22Rv1 (cell line): ENCODE results near the gene MELTF.

Source experiments
- H3K27ac ChIP-seq: fragments of 450-650 bp; 2 replicates; pipeline ENCODE4 v1.5.1; 2017
- CTCF ChIP-seq: fragments of 450-650 bp; IDR thresholded peaks from 2 replicates; pipeline ENCODE4 v1.5.1; 2017; ENCODE audit warnings: mild to moderate bottlenecking
- ZFX ChIP-seq: fragments of 450-650 bp; IDR thresholded peaks from 2 replicates; pipeline ENCODE4 v1.6.1; 2017; ENCODE audit warnings: antibody characterized with exemption, borderline replicate concordance

MELTF gene

GRCh38 chr3:196975349-196975748, 54.3 kb downstream of the MELTF start:
- no peak for TF ChIP-seq CTCF
- TF ChIP-seq ZFX, result no peak
- H3K27ac ChIP-seq, result no peak overlapping the region

- TF ChIP-seq ZFX (no peak), CTCF (no peak)
- H3K27ac ChIP-seq, result no peak overlapping the region
Observed at GRCh38 chr3:196974661-196975060, 55.0 kb downstream of the MELTF start.

- H3K27ac ChIP-seq, result no peak overlapping the region
- TF ChIP-seq CTCF (no peak), ZFX (no peak)
Observed at GRCh38 chr3:196971094-196971698, 58.4 kb downstream of the MELTF start.

GRCh38 chr3:196970547-196971093, 59.0 kb downstream of the MELTF start:
- no peak overlapping the region for H3K27ac ChIP-seq
- TF ChIP-seq ZFX, result no peak
- no peak for TF ChIP-seq CTCF

- H3K27ac ChIP-seq, result peak overlapping the region; percentile 68
- TF ChIP-seq CTCF, result peak; percentile 97
- no peak for TF ChIP-seq ZFX
Observed at GRCh38 chr3:196969660-196970546, 59.7 kb downstream of the MELTF start.

GRCh38 chr3:196969134-196969659, 60.4 kb downstream of the MELTF start:
- no peak for TF ChIP-seq ZFX
- no peak for TF ChIP-seq CTCF
- H3K27ac ChIP-seq, result peak overlapping the region; percentile 68
